Measurements from ENCODE around the gene PARD3B.

DNA sequence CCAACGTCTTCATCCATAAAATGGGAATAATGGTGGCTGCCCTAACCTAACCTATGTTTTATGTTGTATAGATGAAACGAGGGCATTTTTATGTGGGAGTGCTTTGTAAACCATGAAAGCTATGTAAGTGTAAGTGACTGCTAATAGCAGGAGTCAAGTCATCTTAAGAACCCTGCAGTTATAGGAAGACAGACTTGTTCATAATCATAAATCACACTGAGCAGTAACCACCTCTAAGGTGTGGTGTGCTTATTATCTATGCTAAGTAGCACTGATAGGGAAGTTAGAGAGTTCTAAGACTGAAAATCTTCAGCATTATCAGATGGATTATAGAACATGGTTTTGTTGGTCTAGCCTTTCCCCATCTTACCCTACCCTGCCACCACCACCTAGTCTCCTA lies 1112.8 kb downstream of the PARD3B start:
- no peak for TF ChIP-seq POLR2A (IDR thresholded peaks at IDR 0.05)
- TF ChIP-seq, protein P1, sequence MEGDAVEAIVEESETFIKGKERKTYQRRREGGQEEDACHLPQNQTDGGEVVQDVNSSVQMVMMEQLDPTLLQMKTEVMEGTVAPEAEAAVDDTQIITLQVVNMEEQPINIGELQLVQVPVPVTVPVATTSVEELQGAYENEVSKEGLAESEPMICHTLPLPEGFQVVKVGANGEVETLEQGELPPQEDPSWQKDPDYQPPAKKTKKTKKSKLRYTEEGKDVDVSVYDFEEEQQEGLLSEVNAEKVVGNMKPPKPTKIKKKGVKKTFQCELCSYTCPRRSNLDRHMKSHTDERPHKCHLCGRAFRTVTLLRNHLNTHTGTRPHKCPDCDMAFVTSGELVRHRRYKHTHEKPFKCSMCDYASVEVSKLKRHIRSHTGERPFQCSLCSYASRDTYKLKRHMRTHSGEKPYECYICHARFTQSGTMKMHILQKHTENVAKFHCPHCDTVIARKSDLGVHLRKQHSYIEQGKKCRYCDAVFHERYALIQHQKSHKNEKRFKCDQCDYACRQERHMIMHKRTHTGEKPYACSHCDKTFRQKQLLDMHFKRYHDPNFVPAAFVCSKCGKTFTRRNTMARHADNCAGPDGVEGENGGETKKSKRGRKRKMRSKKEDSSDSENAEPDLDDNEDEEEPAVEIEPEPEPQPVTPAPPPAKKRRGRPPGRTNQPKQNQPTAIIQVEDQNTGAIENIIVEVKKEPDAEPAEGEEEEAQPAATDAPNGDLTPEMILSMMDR (IDR thresholded peaks at IDR 0.05): no peak
